Measurements from ENCODE around the gene CFAP65. TPM values are rescaled to one million over a fixed set of nuclear protein-coding genes. Genes with fewer than 3 reads are reported as not detected.

CFAP65 gene
- total RNA-seq, 1 donor from 2014 or later: not detected

- Mint-ChIP-seq H3K36me3 (ENCODE audit: unreplicated experiment) (no peaks in the 10 kb centered on the region), H3K9me3 (ENCODE audit: unreplicated experiment) (no peaks in the 10 kb centered on the region), H3K4me3 (ENCODE audit: unreplicated experiment) (no peak overlapping the region), H3K27ac (ENCODE audit: unreplicated experiment) (no peak overlapping the region), H3K27me3 (ENCODE audit: unreplicated experiment) (peaks cover 38% of the 10 kb centered on the region), H3K4me1 (ENCODE audit: unreplicated experiment) (no peaks in the 10 kb centered on the region)
- no peak for DNase-seq (ENCODE audit: extremely low spot score, unreplicated experiment)
- TF ChIP-seq, protein P1, sequence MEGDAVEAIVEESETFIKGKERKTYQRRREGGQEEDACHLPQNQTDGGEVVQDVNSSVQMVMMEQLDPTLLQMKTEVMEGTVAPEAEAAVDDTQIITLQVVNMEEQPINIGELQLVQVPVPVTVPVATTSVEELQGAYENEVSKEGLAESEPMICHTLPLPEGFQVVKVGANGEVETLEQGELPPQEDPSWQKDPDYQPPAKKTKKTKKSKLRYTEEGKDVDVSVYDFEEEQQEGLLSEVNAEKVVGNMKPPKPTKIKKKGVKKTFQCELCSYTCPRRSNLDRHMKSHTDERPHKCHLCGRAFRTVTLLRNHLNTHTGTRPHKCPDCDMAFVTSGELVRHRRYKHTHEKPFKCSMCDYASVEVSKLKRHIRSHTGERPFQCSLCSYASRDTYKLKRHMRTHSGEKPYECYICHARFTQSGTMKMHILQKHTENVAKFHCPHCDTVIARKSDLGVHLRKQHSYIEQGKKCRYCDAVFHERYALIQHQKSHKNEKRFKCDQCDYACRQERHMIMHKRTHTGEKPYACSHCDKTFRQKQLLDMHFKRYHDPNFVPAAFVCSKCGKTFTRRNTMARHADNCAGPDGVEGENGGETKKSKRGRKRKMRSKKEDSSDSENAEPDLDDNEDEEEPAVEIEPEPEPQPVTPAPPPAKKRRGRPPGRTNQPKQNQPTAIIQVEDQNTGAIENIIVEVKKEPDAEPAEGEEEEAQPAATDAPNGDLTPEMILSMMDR (IDR thresholded peaks at IDR 0.05): no peak
Observed at GRCh38 chr2:219022041-219022440, 19.3 kb downstream of the CFAP65 start.

- H3K36me3 Mint-ChIP-seq (ENCODE audit: unreplicated experiment): no peaks in the 10 kb centered on the region
- no peak for DNase-seq (ENCODE audit: extremely low spot score, unreplicated experiment)
- H3K27me3 Mint-ChIP-seq (ENCODE audit: unreplicated experiment): peaks cover 42% of the 10 kb centered on the region
- no peak overlapping the region for H3K4me3 Mint-ChIP-seq (ENCODE audit: unreplicated experiment)
- H3K27ac Mint-ChIP-seq (ENCODE audit: unreplicated experiment): no peak overlapping the region
- TF ChIP-seq, protein P1 (IDR thresholded peaks at IDR 0.05): no peak
- no peaks in the 10 kb centered on the region for H3K4me1 Mint-ChIP-seq (ENCODE audit: unreplicated experiment)
- H3K9me3 Mint-ChIP-seq (ENCODE audit: unreplicated experiment): no peaks in the 10 kb centered on the region
Observed at GRCh38 chr2:219021591-219021990, 19.7 kb downstream of the CFAP65 start.

DNA sequence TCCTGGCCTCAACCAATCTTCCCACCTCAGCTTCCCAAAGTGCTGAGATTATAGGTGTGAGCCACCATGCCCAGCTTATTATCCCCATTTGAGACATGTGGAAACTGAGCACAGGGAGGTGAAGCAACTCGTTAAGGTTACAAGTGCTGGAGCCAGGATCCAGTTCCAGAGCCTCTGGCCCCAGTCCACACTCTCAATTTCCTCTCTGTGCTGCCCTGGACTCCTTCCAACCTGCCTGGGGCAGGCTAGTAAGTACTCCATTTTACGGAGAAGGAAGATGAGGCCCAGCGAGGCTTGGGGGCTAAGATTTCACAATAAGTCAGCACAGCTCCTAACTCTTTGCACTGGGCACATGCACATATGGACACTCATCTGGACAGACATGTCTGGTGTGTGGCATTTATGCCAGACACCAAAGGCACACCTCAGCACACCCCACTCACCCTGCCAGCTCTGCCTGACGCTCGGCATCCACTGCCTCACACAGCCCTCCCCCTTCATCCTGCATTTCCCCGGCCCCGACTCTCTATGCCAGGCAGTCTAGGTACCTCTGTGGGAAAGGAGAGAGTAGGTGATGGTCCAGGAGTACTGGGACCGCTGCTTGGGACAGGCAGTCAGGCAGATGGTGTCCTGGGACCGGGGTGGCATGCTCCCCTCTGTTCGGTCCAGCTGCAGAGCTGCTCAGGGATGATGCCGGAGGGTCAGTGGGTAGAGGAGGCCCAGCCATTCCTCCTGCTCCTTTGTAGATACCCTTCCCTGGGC is 20.5 kb downstream of the CFAP65 start:
- no peaks in the 10 kb centered on the region for H3K4me1 Mint-ChIP-seq (ENCODE audit: unreplicated experiment)

DNA sequence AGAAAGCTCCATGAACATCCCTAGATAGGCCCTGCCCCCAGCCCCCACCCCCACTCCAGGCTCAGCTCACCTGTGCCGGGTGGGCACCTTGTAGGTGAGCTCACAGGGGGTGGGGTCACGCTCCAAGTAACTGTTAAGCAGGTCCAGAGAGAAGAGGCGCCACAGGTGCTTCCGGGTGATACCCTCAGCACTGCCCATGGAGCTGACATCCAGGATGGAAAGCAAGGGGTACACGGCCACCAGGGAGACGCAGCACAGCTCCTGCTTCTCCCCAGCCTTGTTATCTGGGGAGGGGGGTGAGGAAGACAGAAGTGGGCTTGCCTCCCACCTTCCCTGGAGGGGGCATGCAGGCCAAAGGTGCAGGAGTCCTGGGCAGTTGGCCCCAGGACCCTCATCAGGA is 21.9 kb downstream of the CFAP65 start:
- H3K36me3 Mint-ChIP-seq (ENCODE audit: unreplicated experiment): no peaks in the 10 kb centered on the region
- no peak for DNase-seq (ENCODE audit: extremely low spot score, unreplicated experiment)
- H3K27me3 Mint-ChIP-seq (ENCODE audit: unreplicated experiment): peaks cover 30% of the 10 kb centered on the region
- H3K9me3 Mint-ChIP-seq (ENCODE audit: unreplicated experiment): no peaks in the 10 kb centered on the region
- TF ChIP-seq, protein P1 (IDR thresholded peaks at IDR 0.05): no peak
- no peaks in the 10 kb centered on the region for H3K4me1 Mint-ChIP-seq (ENCODE audit: unreplicated experiment)
- no peak overlapping the region for H3K4me3 Mint-ChIP-seq (ENCODE audit: unreplicated experiment)
- H3K27ac Mint-ChIP-seq (ENCODE audit: unreplicated experiment): no peak overlapping the region

More for the DNA sequence above, 20.5 kb downstream of the CFAP65 start:
- no peak for DNase-seq (ENCODE audit: extremely low spot score, unreplicated experiment)
- H3K27me3 Mint-ChIP-seq (ENCODE audit: unreplicated experiment): peaks cover 40% of the 10 kb centered on the region
- H3K27ac Mint-ChIP-seq (ENCODE audit: unreplicated experiment): no peak overlapping the region
- TF ChIP-seq, protein P1 (IDR thresholded peaks at IDR 0.05): no peak
- H3K36me3 Mint-ChIP-seq (ENCODE audit: unreplicated experiment): no peaks in the 10 kb centered on the region
- no peak overlapping the region for H3K4me3 Mint-ChIP-seq (ENCODE audit: unreplicated experiment)
- no peaks in the 10 kb centered on the region for H3K9me3 Mint-ChIP-seq (ENCODE audit: unreplicated experiment)

GRCh38 chr2:219018726-219019125 is 22.6 kb downstream of the CFAP65 start:
- Mint-ChIP-seq H3K27me3 (ENCODE audit: unreplicated experiment) (peaks cover 31% of the 10 kb centered on the region), H3K36me3 (ENCODE audit: unreplicated experiment) (no peaks in the 10 kb centered on the region), H3K9me3 (ENCODE audit: unreplicated experiment) (no peaks in the 10 kb centered on the region), H3K27ac (ENCODE audit: unreplicated experiment) (no peak overlapping the region), H3K4me1 (ENCODE audit: unreplicated experiment) (no peaks in the 10 kb centered on the region), H3K4me3 (ENCODE audit: unreplicated experiment) (no peak overlapping the region)
- no peak for DNase-seq (ENCODE audit: extremely low spot score, unreplicated experiment)
- TF ChIP-seq, protein P1 (IDR thresholded peaks at IDR 0.05): no peak
